ENCODE data around the gene DMXL2.
"Not testable (repeated sequence)": the region's sequence is repeated elsewhere in the genome, so short reads cannot be mapped to it uniquely, and the experiment has no call there.

The DMXL2 gene

GRCh38 chr15:51622604-51623370, at the start of gene DMXL2:
Gene DMXL2 (minus strand): TSS chr15:51622771. CDS start chr15:51622545, 226 bp downstream.
- DNase-seq = peak; percentile 73

- no peak for DNase-seq
These were observed 49.6 kb upstream of the DMXL2 start for GRCh38 chr15:51672155-51672687.

GRCh38 chr15:51669381-51669780, 46.8 kb upstream of the DMXL2 start:
- no peak for DNase-seq

- no peak for DNase-seq
These were observed 45.9 kb upstream of the DMXL2 start for GRCh38 chr15:51668446-51668845.

GRCh38 chr15:51667478-51667877, 44.9 kb upstream of the DMXL2 start:
- DNase-seq = no peak

GRCh38 chr15:51661072-51661471, 38.5 kb upstream of the DMXL2 start:
- no peak for DNase-seq

- no peak for DNase-seq
These were observed 36.1 kb upstream of the DMXL2 start for GRCh38 chr15:51658664-51659063.

GRCh38 chr15:51655401-51656057, 33.0 kb upstream of the DMXL2 start:
- not testable (repeated sequence) for DNase-seq

- DNase-seq = no peak
These were observed 29.6 kb upstream of the DMXL2 start for GRCh38 chr15:51652084-51652668.

- peak; percentile 64 for DNase-seq
These were observed 27.3 kb upstream of the DMXL2 start for GRCh38 chr15:51649659-51650521.

- DNase-seq = not testable (repeated sequence)
These were observed 26.1 kb upstream of the DMXL2 start for GRCh38 chr15:51648643-51649042.

GRCh38 chr15:51648101-51648500, 25.5 kb upstream of the DMXL2 start:
- DNase-seq = not testable (repeated sequence)

- DNase-seq = no peak
These were observed 24.6 kb upstream of the DMXL2 start for GRCh38 chr15:51647128-51647562.

GRCh38 chr15:51642696-51643095, 20.1 kb upstream of the DMXL2 start:
- no peak for DNase-seq

- no peak for DNase-seq
These were observed 19.0 kb upstream of the DMXL2 start for GRCh38 chr15:51641490-51642130.

- DNase-seq = no peak
These were observed 12.1 kb upstream of the DMXL2 start for GRCh38 chr15:51634591-51635198.

GRCh38 chr15:51629612-51630011, 7.0 kb upstream of the DMXL2 start:
- no peak for DNase-seq

GRCh38 chr15:51625236-51625635, 2.7 kb upstream of the DMXL2 start:
- DNase-seq = no peak

GRCh38 chr15:51624022-51624421, 1.5 kb upstream of the DMXL2 start:
- no peak for DNase-seq

GRCh38 chr15:51623386-51623938, 891 bp upstream of the DMXL2 start:
- DNase-seq = no peak

- DNase-seq = peak; percentile 47
These were observed 501 bp downstream of the DMXL2 start for GRCh38 chr15:51621936-51622603.
